Right atrium auricular region (tissue), 2 donors: ENCODE results near the gene ETAA1. TPM values are rescaled to one million over a fixed set of nuclear protein-coding genes. Genes with fewer than 3 reads are reported as not detected.

Experiments
- DNase-seq: peaks from one replicate; pipeline ENCODE4 v3.0.0-alpha.2; 2019; ENCODE audit warnings: low spot score
- H3K27ac ChIP-seq, 2 donors: fragments of 200-600 bp; sonication (generic); 1 replicate in 1 of 2; 2 replicates in 1 of 2; pipeline ENCODE4 v1.5.1; 2016 to 2019
- H3K27me3 ChIP-seq, 2 donors: fragments of 200-600 bp; sonication (generic); one replicate each; pipeline versions ENCODE4 v1.5.1 to v1.6.0; 2017 to 2019
- H3K36me3 ChIP-seq: fragments of 200-600 bp; sonication (generic); one replicate; pipeline ENCODE4 v1.5.1; 2016
- H3K4me1 ChIP-seq, 2 donors: fragments of 200-600 bp; sonication (generic); one replicate each; pipeline versions ENCODE4 v1.5.1 to v1.6.0; 2017 to 2019
- H3K4me3 ChIP-seq, 2 donors: fragments of 200-600 bp; sonication (generic); 1 replicate in 1 of 2; 2 replicates in 1 of 2; pipeline ENCODE4 v1.5.1; 2017 to 2019; ENCODE audit warnings: mild to moderate bottlenecking in 1 of 2, moderate library complexity in 1 of 2
- H3K9me3 ChIP-seq, 2 donors: fragments of 200-600 bp; sonication (generic); one replicate each; pipeline ENCODE4 v1.5.1; 2019
- CTCF ChIP-seq, 2 donors: fragments of 200-600 bp; sonication (generic); IDR thresholded peaks; one replicate each; pipeline ENCODE4 v1.5.1; 2019; ENCODE audit warnings: antibody characterized with exemption in 2 of 2
- total RNA-seq, 2 donors: library from RNA; depleted of rRNA; stranded (reverse); fragments of >200 nt; gene quantifications; one replicate each; pipeline ENCODE4 v1.1.0, GENCODE V29; 2016

Gene ETAA1
- total RNA-seq, 2 donors from 2014 or later = 7.0 to 7.7 TPM

GRCh38 chr2:67379048-67379447, 18.1 kb upstream of the ETAA1 start:
- H3K4me1 ChIP-seq = no peaks in the 10 kb centered on the region
- H3K27me3 ChIP-seq = no peaks in the 10 kb centered on the region
- no peak overlapping the region for H3K27ac ChIP-seq
- no peak for TF ChIP-seq CTCF (IDR thresholded peaks at IDR 0.05)
- no peak for DNase-seq
- peaks cover 0 to 5% of the 10 kb centered on the region in 2 donors for H3K9me3 ChIP-seq
- no peaks in the 10 kb centered on the region for H3K36me3 ChIP-seq
- no peak overlapping the region for H3K4me3 ChIP-seq

GRCh38 chr2:67384123-67384822, 12.9 kb upstream of the ETAA1 start:
- Histone ChIP-seq H3K36me3 (no peaks in the 10 kb centered on the region), H3K4me3 (no peak overlapping the region), H3K27ac (no peak overlapping the region), H3K9me3 (peaks cover 0 to under 1% of the 10 kb centered on the region in 2 donors), H3K27me3 (no peaks in the 10 kb centered on the region), H3K4me1 (peaks cover 0 to under 1% of the 10 kb centered on the region in 2 donors)
- DNase-seq = no peak
- no peak for TF ChIP-seq CTCF (IDR thresholded peaks at IDR 0.05)

- no peak for TF ChIP-seq CTCF (IDR thresholded peaks at IDR 0.05)
- H3K9me3 ChIP-seq = no peaks in the 10 kb centered on the region
- H3K27ac ChIP-seq = peak overlapping the region in 1 of 2 donors; percentile 35
- H3K4me3 ChIP-seq = no peak overlapping the region
- no peak for DNase-seq
- peaks cover 0 to 10% of the 10 kb centered on the region in 2 donors for H3K4me1 ChIP-seq
- H3K36me3 ChIP-seq = no peaks in the 10 kb centered on the region
- H3K27me3 ChIP-seq = no peaks in the 10 kb centered on the region
These were observed 8.5 kb upstream of the ETAA1 start for GRCh38 chr2:67388680-67389079.

- Histone ChIP-seq H3K4me1 (peaks cover 0 to 10% of the 10 kb centered on the region in 2 donors), H3K27me3 (no peaks in the 10 kb centered on the region), H3K27ac (peak overlapping the region; percentile 5 to 35), H3K4me3 (no peak overlapping the region), H3K9me3 (no peaks in the 10 kb centered on the region), H3K36me3 (no peaks in the 10 kb centered on the region)
- no peak for DNase-seq
- no peak for TF ChIP-seq CTCF (IDR thresholded peaks at IDR 0.05)
These were observed 7.8 kb upstream of the ETAA1 start for GRCh38 chr2:67389286-67389685.

- H3K36me3 ChIP-seq = no peaks in the 10 kb centered on the region
- no peaks in the 10 kb centered on the region for H3K9me3 ChIP-seq
- no peak for DNase-seq
- no peak for TF ChIP-seq CTCF (IDR thresholded peaks at IDR 0.05)
- H3K27me3 ChIP-seq = no peaks in the 10 kb centered on the region
- H3K27ac ChIP-seq = peak overlapping the region; percentile 5 to 35
- H3K4me1 ChIP-seq = peaks cover 0 to 10% of the 10 kb centered on the region in 2 donors
- no peak overlapping the region for H3K4me3 ChIP-seq
These were observed 7.3 kb upstream of the ETAA1 start for GRCh38 chr2:67389788-67390187.

GRCh38 chr2:67393237-67393636, 3.9 kb upstream of the ETAA1 start:
- Histone ChIP-seq H3K4me3 (no peak overlapping the region), H3K4me1 (peaks cover 0 to 20% of the 10 kb centered on the region in 2 donors), H3K27ac (no peak overlapping the region), H3K9me3 (no peaks in the 10 kb centered on the region), H3K27me3 (no peaks in the 10 kb centered on the region), H3K36me3 (no peaks in the 10 kb centered on the region)
- no peak for DNase-seq
- TF ChIP-seq CTCF (IDR thresholded peaks at IDR 0.05) = no peak
